HT-29 (cell line): ENCODE measurements around the gene KCNJ16. TPM values are rescaled to one million over a fixed set of nuclear protein-coding genes. Genes with fewer than 3 reads are reported as not detected.

Source experiments
- DNase-seq: peaks from one replicate; pipeline ENCODE4 v3.0.0-alpha.2; 2015; ENCODE audit warnings: low spot score
- total RNA-seq: library from RNA; depleted of rRNA; stranded (reverse); fragments of >200 nt; shearing (Covaris generic); gene quantifications from 2 replicates; pipeline ENCODE4 v1.2.3, GENCODE V29; 2014; rRNA removed

Gene KCNJ16
- total RNA-seq, 1 experiment from 2014 or later = not detected

DNA sequence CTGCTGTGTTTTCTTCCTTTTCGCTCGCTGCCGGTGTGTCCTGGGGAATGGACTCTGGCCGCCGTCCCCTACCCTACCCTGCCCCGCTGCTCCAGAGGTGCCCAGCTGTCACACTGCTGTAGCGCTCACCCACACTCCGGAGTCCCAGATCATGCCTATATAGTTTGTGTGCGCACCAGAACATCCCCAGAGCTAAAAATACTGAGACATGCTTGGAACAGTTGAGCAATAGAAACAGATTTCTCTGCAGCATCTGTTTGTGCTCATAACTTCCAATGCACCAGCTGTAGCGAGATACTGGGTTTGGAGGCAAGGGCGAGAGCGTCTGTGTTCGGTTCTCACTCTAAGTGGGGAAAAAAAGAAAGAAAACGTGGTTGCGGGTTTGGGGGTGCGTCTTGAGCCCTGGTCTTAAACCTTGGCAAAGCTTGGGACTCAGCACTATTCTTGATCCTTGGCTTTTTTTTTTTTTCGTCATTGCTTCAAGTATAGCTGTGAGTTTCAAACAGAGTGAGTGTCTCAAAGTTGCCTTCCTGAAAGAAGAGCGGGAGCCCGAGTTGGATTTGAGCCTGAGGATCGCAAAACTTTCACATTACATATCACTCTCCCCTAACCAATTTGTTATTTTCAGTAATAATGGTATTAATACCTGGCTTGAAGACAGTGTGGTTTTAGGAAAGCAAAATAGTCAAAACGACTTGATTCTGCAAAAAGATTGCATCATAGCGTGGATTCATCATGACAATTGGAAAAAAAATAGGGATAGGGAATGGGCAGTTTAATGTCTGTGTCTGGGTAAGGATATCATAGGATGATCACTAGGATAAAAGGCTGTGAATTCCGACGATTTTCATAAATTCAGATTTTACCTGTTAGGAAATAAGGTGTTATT, 94.9 kb downstream of the KCNJ16 start:
- DNase-seq = no peak

DNA sequence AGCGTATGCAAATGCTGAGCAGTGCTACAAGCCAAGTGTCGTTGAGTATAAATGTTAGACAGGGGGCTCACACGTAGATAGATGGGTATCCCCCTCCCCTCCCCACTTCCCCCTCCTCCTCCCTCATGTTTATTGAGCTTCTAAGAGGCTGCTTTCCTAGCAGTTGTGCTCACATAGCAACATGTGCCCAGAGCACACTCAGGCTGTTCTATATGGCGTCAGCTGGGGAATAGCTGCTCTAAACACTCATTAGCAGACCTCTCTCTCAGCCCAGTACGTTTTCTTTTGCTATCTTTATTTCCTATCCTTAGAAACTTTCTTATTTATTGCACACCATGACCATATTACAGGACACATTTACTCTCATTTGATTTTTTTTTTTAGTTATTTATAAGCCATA, 96.1 kb downstream of the KCNJ16 start:
- DNase-seq = no peak

DNA sequence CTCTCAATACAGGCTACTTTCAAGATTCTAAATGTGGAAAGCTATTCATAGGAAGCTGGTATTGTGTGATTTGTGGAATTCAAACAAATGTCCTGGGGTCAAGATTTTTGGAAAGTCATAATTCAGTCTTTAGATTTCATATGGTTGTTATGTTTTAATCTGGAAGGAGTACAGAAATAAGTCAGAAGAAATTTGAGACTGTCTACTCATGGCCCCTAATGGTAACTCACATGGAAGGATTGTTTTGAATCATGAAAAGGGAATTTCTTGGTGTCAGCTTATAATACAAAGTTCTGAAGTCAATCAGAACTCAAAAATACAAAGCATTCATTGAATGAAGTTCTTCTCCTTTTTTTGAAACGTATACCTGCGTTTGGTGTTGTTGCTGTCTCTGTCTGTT, 97.4 kb downstream of the KCNJ16 start:
- DNase-seq = no peak

DNA sequence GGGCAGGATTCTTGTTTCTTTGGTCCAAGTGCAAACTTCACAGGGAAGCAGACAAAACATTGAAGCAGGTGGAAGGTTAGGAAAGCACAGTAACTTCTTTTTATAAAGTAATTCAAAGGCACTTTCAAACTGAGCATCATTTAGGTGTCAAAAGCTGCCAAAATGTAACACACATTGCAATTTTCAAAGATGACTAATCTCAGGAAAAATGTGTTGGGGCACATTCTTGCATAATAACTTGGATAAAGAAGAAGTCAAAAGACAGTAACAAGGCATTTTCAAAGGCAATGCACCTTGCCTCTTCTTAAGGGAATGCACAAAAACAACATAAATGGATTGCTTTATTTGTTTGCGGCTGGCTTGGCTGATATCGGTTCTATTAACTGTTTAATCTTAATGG, 97.9 kb downstream of the KCNJ16 start:
- DNase-seq = no peak

DNA sequence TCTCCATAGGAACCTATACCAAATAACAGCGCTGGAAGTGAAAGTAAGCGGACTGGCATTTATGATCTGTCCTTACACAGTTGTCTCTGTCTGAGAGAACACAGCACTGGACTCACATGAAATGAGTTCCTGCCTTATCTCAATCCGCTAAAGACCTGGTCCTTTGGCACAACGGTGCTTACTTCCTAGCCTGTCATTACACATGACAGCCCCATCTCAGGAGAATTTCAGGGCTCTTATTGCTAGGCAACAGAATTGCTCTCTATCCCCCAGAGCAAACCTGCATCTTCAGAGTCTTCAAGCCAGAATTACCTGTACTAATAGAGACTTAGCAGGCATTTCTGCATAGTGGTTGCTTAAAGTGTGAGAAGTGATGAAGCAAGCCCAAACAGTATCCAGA, 98.7 kb downstream of the KCNJ16 start:
- no peak for DNase-seq

DNA sequence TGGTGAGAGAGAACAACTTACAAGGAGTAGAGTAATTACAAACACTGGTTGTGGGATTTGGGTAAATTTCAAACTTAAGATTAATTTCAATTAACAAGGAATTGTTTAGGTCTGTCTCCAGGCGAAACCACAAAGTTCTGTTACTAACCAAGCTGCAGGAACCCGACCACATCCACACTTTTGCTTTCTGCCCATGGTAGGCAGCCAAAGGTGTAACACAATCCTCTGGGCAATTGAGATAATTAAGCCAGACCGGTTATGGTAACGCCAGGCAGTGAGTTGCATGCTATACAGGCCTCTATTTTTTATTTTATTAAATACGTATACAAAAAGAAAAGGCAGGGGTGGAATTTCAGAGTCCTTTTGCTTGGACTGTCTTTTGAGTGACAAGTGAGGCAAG, 106.4 kb downstream of the KCNJ16 start:
- no peak for DNase-seq

DNA sequence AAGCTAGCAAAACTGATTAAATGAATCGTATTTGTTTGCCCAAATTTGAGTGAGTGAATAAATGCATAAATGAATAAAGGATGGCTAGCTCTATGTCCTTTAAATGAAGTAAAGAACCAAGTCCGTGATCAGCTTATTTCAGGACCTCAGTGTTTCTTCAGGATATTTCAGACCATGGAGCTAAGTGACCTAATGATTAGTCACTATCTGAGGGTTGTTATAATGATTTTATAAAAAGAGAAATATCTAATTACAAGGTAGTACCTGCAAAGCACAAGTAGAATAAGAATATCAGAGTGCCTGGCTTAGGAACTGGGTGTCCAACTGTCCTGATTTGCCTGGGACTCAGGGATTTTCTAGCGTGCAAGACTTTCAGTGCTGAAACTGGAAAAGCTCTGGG, 106.8 kb downstream of the KCNJ16 start:
- DNase-seq = no peak

DNA sequence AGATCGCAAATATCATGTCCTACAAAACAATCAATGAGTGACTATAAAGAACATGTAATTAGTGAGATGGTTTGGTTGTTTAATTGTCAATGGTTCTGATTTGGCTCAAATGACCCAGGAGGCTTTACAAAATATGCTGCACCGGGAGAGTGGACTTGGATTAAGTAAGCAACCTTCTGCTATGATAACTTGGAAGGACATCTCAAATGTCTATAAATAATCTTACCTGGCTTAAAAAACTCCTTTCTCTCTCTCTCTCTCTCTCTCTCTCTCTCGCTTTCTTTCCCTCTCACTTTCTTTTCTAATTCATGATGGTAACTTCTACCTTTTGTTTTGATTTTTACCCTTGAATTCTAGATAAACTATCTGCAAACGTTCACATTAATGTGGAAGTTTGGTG, 108.5 kb downstream of the KCNJ16 start:
- DNase-seq = no peak

DNA sequence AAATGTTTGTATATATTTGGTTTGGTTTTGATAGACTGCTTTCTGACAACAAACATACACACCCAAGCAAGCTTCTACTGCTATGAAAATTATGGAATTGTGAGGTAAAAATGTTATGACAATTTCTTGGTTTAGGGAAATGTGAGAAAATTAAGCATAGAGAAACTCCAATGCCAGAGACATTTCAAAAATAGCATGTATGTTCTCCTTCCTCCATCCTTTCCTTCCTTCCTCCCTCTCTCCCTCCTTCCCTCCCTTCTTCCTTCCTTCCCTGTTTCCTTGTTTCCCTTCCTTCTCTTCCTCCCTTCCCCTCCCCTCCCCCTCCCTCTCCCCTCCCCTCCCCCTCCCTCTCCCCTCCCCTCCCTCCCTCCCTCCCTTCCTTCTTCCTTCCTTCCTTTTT, 109.2 kb downstream of the KCNJ16 start:
- no peak for DNase-seq

DNA sequence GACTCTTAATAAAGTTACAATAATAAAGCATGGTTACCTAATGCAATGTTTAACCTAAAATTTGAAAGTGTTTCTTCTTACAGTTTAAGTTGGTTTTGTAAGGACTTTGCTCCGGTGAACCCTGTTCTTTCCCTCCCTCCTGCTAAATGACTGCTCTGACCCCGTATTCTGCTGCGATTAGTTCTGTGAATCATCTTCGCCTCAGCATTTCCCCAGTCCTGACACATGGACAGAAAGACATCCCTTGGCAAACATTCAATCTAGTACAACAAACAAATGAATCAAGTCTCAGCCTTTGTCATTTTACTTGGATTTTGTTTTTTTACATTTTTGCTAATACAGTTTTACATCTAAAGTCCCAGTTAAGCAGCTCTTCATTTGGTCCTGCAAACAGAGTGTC, 109.7 kb downstream of the KCNJ16 start:
- DNase-seq = no peak

Other genes with a start within 250 kb of the KCNJ16 start
- gene KCNJ2, start 94.3 kb downstream of the KCNJ16 start, total RNA-seq = 0.18 and 0.23 TPM in 2 replicates